ENCODE results near the gene DLG4.

Gene DLG4

GRCh38 chr17:7207120-7208001 is 12.3 kb downstream of the DLG4 start:
- Histone ChIP-seq H3K79me2 (ENCODE audit: control insufficient read depth, low read length) (peaks cover 15% of the 10 kb centered on the region), H3K4me2 (ENCODE audit: low read length) (no peak overlapping the region), H3F3A (ENCODE audit: control insufficient read depth, insufficient read depth) (0 out of 2 replicates have a peak, but pooled peaks cover 2% of the 10 kb centered on the region), H3K9me2 (replicated peaks; ENCODE audit: control insufficient read depth, low read length) (no peaks in the 10 kb centered on the region), H3K27ac (ENCODE audit: low read depth, low read length) (no peak overlapping the region), H3K4me3 (ENCODE audit: low read length) (no peak overlapping the region), H3K4me1 (ENCODE audit: control insufficient read depth, low read length) (peaks cover 21% of the 10 kb centered on the region), H3K9me3 (ENCODE audit: control insufficient read depth, insufficient read depth, low read length) (no peaks in the 10 kb centered on the region), H3K27me3 (ENCODE audit: control insufficient read depth, low read length) (no peaks in the 10 kb centered on the region), H3K36me3 (ENCODE audit: control insufficient read depth, low read length) (peaks cover 16% of the 10 kb centered on the region), H4K20me1 (ENCODE audit: control insufficient read depth, insufficient read depth, low read depth, low read length) (no peaks in the 10 kb centered on the region; the same call in 1 of the 2 replicates)
- TF ChIP-seq CTCF (IDR thresholded peaks at IDR 0.05; ENCODE audit: low read depth, low read length, poor library complexity, severe bottlenecking) (no peak), EZH2phosphoT487 (IDR thresholded peaks at IDR 0.05; ENCODE audit: borderline replicate concordance, low read length) (no peak)

- H3K4me1 ChIP-seq (ENCODE audit: control insufficient read depth, low read length): peaks cover 21% of the 10 kb centered on the region
- H3F3A ChIP-seq (ENCODE audit: control insufficient read depth, insufficient read depth): 0 out of 2 replicates have a peak, but pooled peaks cover 2% of the 10 kb centered on the region
- peaks cover 16% of the 10 kb centered on the region for H3K36me3 ChIP-seq (ENCODE audit: control insufficient read depth, low read length)
- H3K9me2 ChIP-seq (replicated peaks; ENCODE audit: control insufficient read depth, low read length): no peaks in the 10 kb centered on the region
- peak overlapping the region; percentile 91 for H3K4me2 ChIP-seq (ENCODE audit: low read length)
- peak overlapping the region; percentile 82 for H3K4me3 ChIP-seq (ENCODE audit: low read length)
- H3K9me3 ChIP-seq (ENCODE audit: control insufficient read depth, insufficient read depth, low read length): no peaks in the 10 kb centered on the region
- H3K27me3 ChIP-seq (ENCODE audit: control insufficient read depth, low read length): no peaks in the 10 kb centered on the region
- peaks cover 7% of the 10 kb centered on the region for H3K79me2 ChIP-seq (ENCODE audit: control insufficient read depth, low read length)
- no peak for TF ChIP-seq CTCF (IDR thresholded peaks at IDR 0.05; ENCODE audit: low read depth, low read length, poor library complexity, severe bottlenecking)
- no peak for TF ChIP-seq EZH2phosphoT487 (IDR thresholded peaks at IDR 0.05; ENCODE audit: borderline replicate concordance, low read length)
- H3K27ac ChIP-seq (ENCODE audit: low read depth, low read length): peak overlapping the region; percentile 69
- H4K20me1 ChIP-seq (ENCODE audit: control insufficient read depth, insufficient read depth, low read depth, low read length): no peaks in the 10 kb centered on the region; the same call in 1 of the 2 replicates
Measured at GRCh38 chr17:7205561-7205960, 14.1 kb downstream of the DLG4 start.

- H3K79me2 ChIP-seq (ENCODE audit: control insufficient read depth, low read length): 0 out of 2 replicates have a peak, but pooled peaks cover 2% of the 10 kb centered on the region
- H3K4me2 ChIP-seq (ENCODE audit: low read length): peak overlapping the region; percentile 91
- H3K27ac ChIP-seq (ENCODE audit: low read depth, low read length): peak overlapping the region; percentile 69
Measured at GRCh38 chr17:7204828-7205461, 14.7 kb downstream of the DLG4 start.

More at GRCh38 chr17:7204828-7205461, 14.7 kb downstream of the DLG4 start:
- peaks cover 21% of the 10 kb centered on the region for H3K4me1 ChIP-seq (ENCODE audit: control insufficient read depth, low read length)
- H3K9me2 ChIP-seq (replicated peaks; ENCODE audit: control insufficient read depth, low read length): no peaks in the 10 kb centered on the region
- H4K20me1 ChIP-seq (ENCODE audit: control insufficient read depth, insufficient read depth, low read depth, low read length): no peaks in the 10 kb centered on the region
- H3K36me3 ChIP-seq (ENCODE audit: control insufficient read depth, low read length): peaks cover 16% of the 10 kb centered on the region
- no peaks in the 10 kb centered on the region for H3F3A ChIP-seq (ENCODE audit: control insufficient read depth, insufficient read depth)
- peak overlapping the region; percentile 82 for H3K4me3 ChIP-seq (ENCODE audit: low read length)
- H3K9me3 ChIP-seq (ENCODE audit: control insufficient read depth, insufficient read depth, low read length): no peaks in the 10 kb centered on the region
- no peak for TF ChIP-seq CTCF (IDR thresholded peaks at IDR 0.05; ENCODE audit: low read depth, low read length, poor library complexity, severe bottlenecking)
- TF ChIP-seq EZH2phosphoT487 (IDR thresholded peaks at IDR 0.05; ENCODE audit: borderline replicate concordance, low read length): no peak
- no peaks in the 10 kb centered on the region for H3K27me3 ChIP-seq (ENCODE audit: control insufficient read depth, low read length)

All from DOHH2 (cell line).